ENCODE results near the gene ZC3H6.
"Not testable (repeated sequence)": the region's sequence is repeated elsewhere in the genome, so short reads cannot be mapped to it uniquely, and the experiment has no call there.

ZC3H6 gene

GRCh38 chr2:112340475-112341267 lies 65.3 kb downstream of the ZC3H6 start:
- no peak for DNase-seq

- no peak for DNase-seq
Measured at GRCh38 chr2:112342067-112342550, 66.7 kb downstream of the ZC3H6 start.

GRCh38 chr2:112343827-112344585 lies 68.6 kb downstream of the ZC3H6 start:
- DNase-seq: no peak

- DNase-seq: peak; percentile 56
Measured at GRCh38 chr2:112345030-112346027, 69.9 kb downstream of the ZC3H6 start.

GRCh38 chr2:112352292-112352691 lies 76.9 kb downstream of the ZC3H6 start:
- not testable (repeated sequence) for DNase-seq

GRCh38 chr2:112352809-112353603 lies 77.6 kb downstream of the ZC3H6 start:
- not testable (repeated sequence) for DNase-seq

GRCh38 chr2:112354335-112354734 lies 78.9 kb downstream of the ZC3H6 start:
- DNase-seq: not testable (repeated sequence)

GRCh38 chr2:112360055-112360454 lies 84.7 kb downstream of the ZC3H6 start:
- DNase-seq: not testable (repeated sequence)

Measured in NCI-H69 (cell line).